Gastroesophageal sphincter (tissue), 4 donors: Measurements from ENCODE around the gene PATL2. TPM values are rescaled to one million over a fixed set of nuclear protein-coding genes. Genes with fewer than 3 reads are reported as not detected.

Source experiments
- ATAC-seq: fragments of 150-250 bp; one replicate; pipeline ENCODE4 v1.9.1; 2016; ENCODE audit warnings: mild to moderate bottlenecking, moderate library complexity
- H3K27ac ChIP-seq, 4 donors: fragments of 200-600 bp; sonication (generic) in 3 of 4; 1 replicate in 3 of 4; 2 replicates in 1 of 4; pipeline ENCODE4 v1.5.1; 2016 to 2019
- H3K27me3 ChIP-seq: fragments of 200-600 bp; sonication (generic); one replicate; pipeline ENCODE4 v1.5.1; 2019
- H3K36me3 ChIP-seq, 2 donors: fragments of 200-600 bp; sonication (generic); one replicate each; pipeline ENCODE4 v1.5.1; 2019; ENCODE audit warnings: control low read depth in 1 of 2
- H3K4me1 ChIP-seq, 3 donors: fragments of 200-600 bp; sonication (generic); 1 replicate in 2 of 3; 2 replicates in 1 of 3; pipeline ENCODE4 v1.5.1; 2016 to 2019; ENCODE audit warnings: control low read depth in 2 of 3
- H3K4me3 ChIP-seq, 2 donors: fragments of 200-600 bp; sonication (generic); one replicate each; pipeline ENCODE4 v1.5.1; 2019; ENCODE audit warnings: mild to moderate bottlenecking in 1 of 2, moderate library complexity in 1 of 2
- H3K9me3 ChIP-seq, 3 donors: fragments of 200-600 bp; sonication (generic); one replicate each; pipeline ENCODE4 v1.5.1; 2017 to 2019; ENCODE audit warnings: control low read depth in 2 of 3
- EP300 ChIP-seq: sonication (generic); formaldehyde crosslinking; IDR thresholded peaks from one replicate; pipeline ENCODE4 v1.6.1; 2017; ENCODE audit warnings: antibody characterized with exemption, mild to moderate bottlenecking
- POLR2A ChIP-seq, 2 donors: fragments of 450-650 bp; IDR thresholded peaks; one replicate each; pipeline ENCODE4 v1.6.1; 2017; ENCODE audit warnings: antibody characterized with exemption in 2 of 2, mild to moderate bottlenecking in 2 of 2, moderate library complexity in 1 of 2
- POLR2AphosphoS5 ChIP-seq: sonication (generic); formaldehyde crosslinking; IDR thresholded peaks from one replicate; pipeline ENCODE4 v1.6.1; 2017; ENCODE audit warnings: antibody characterized with exemption
- WGBS, 2 donors: methylation state at CpG; one replicate each; pipeline ENCODE4 v1.1.5; 2018; ENCODE audit warnings: low coverage in 1 of 2; 5-methylcytosine and 5-hydroxymethylcytosine counted together
- total RNA-seq, 4 donors: library from RNA; depleted of rRNA; stranded (reverse); fragments of >200 nt; gene quantifications; one replicate each; pipeline ENCODE4 v1.1.0, GENCODE V29; 2016
- TF ChIP-seq, protein P1 (sequence below), 4 experiments: fragments of 200-600 bp in 2 of 4; fragments of 450-650 bp in 2 of 4; sonication (generic) in 1 of 4; IDR thresholded peaks; one replicate each; pipeline ENCODE4 v1.5.1; 2017 to 2019; ENCODE audit warnings: antibody characterized with exemption in 4 of 4, mild to moderate bottlenecking in 2 of 4, moderate library complexity in 2 of 4

Gene PATL2
- total RNA-seq, 4 donors from 2014 or later, result 0.81 to 1.2 (median 1.1) TPM; not detected in 1

DNA sequence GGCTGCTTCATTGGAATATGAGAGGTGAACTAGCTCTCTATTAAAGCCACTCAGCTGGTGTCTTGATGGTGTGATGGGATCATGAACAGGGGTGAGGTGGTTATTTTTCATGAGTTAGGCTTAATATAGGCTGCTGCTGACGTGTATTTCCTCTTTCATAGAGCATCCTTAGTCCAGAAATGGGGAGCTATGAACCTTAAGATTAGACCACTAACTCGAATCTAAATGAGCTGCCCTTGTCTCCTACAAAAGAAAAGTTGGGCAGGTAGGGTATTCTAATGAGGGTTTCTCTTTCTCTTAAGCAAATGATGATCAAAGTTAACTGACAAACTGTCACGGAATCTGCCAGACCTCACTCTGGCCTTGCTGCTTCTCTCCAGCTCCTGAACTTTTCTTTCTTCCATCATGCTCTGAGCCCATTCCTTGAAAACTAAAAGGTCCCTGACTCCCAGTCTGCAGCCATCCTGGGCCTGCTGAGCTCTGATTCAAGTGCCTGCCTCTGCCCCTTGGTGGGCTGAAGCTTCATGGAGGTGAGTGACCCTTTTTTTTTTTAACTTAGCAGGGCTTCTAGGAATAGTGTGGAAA, 25.1 kb upstream of the PATL2 start, which contains the start of gene TRIM69:
Gene TRIM69, plus strand, starts transcription at position 348 of the 585 bp plus-strand sequence. Its CDS starts 177 bp downstream, at position 525.
- Histone ChIP-seq H3K4me3 (no peak within 1 kb of the TSS), H3K27ac (peak within 1 kb of the TSS in 3 of 4 donors; percentile 19 to 58 (median 55)), H3K9me3 (no peaks in the 10 kb centered on the region), H3K27me3 (no peaks in the 10 kb centered on the region), H3K4me1 (peaks cover 0 to 23% (median 3%) of the 10 kb centered on the region in 3 donors), H3K36me3 (peaks cover 0 to 12% of the 10 kb centered on the region in 2 donors)
- TF ChIP-seq POLR2AphosphoS5 (no peak), EP300 (no peak), POLR2A (IDR thresholded peaks at IDR 0.05) (no peak)
- TF ChIP-seq, protein P1, sequence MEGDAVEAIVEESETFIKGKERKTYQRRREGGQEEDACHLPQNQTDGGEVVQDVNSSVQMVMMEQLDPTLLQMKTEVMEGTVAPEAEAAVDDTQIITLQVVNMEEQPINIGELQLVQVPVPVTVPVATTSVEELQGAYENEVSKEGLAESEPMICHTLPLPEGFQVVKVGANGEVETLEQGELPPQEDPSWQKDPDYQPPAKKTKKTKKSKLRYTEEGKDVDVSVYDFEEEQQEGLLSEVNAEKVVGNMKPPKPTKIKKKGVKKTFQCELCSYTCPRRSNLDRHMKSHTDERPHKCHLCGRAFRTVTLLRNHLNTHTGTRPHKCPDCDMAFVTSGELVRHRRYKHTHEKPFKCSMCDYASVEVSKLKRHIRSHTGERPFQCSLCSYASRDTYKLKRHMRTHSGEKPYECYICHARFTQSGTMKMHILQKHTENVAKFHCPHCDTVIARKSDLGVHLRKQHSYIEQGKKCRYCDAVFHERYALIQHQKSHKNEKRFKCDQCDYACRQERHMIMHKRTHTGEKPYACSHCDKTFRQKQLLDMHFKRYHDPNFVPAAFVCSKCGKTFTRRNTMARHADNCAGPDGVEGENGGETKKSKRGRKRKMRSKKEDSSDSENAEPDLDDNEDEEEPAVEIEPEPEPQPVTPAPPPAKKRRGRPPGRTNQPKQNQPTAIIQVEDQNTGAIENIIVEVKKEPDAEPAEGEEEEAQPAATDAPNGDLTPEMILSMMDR (IDR thresholded peaks at IDR 0.05), result no peak
- WGBS, 2 donors, result 73 to 86% methylated on average over 2 to 3 of the region's 3 CpGs
- ATAC-seq, result no peak

DNA sequence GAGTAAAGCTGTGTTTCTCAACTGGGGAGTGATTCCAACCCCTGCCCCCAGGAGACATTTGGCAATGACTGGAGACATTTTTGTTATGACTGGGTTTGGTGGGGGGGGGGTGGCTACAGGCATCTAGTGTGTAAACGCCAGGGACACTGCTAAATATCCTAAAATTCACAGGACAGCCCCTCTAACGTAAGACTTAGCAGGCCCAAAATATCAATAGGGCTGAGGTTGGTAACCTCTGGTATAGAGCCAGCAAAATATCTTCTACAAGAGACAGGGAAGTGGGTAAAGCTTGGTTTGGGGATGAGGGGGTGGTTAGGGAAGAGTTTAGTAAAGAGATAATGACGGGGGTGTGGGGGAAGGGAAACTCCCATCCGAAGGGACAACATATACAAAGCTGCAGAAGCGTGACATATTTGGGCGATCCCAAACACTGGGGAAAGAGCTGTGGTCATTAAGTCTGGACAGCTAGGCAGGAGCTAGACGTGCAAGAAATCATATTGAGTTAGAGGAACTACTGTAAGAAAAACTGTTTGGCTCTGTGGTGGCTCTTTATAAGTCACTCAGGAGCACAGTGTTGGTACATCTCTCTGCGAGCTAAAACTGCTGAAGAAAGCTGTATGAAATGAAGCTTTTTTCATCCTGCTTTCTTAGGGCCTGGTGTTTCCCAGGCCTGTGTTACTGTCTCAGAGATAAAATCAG, 24.5 kb upstream of the PATL2 start:
- H3K4me3 ChIP-seq, result no peak overlapping the region
- peaks cover 0 to 12% of the 10 kb centered on the region in 2 donors for H3K36me3 ChIP-seq
- peak; percentile 71 for ATAC-seq

DNA sequence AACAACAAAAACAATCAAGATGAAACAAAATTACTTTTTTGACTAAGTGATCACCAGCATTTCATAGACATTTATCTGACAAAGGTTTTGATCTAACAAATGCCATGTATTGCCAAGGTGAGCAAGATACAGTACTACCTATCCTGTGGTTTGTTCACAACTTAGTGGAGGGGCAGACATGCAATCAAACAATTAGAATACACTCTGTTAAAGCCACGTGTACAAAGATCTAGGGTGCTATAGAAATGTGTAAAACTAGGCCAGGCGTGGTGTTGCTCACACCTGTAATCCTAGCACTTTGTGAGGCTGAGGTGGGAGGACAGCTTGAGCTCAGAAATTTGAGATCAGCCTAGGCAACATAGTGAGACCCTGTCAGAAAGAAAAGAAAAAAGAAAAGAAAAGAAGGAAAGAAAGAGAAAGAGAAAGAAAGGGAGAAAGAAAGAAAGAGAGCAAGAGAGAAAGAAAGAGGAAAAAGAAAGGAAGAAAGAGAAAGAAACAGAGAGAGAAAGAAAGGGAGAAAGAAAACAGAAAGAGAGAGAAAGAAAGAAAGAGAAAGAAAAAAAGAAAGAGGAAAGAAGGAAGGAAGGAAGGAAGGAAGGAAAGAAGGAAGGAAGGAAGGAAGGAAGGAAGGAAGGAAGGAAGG, 23.8 kb upstream of the PATL2 start:
- TF ChIP-seq EP300 (no peak), POLR2A (IDR thresholded peaks at IDR 0.05) (no peak), POLR2AphosphoS5 (no peak)
- TF ChIP-seq, protein P1 (IDR thresholded peaks at IDR 0.05), result no peak
- no peaks in the 10 kb centered on the region for H3K9me3 ChIP-seq
- H3K4me3 ChIP-seq, result no peak overlapping the region
- WGBS, 2 donors, result 60 to 67% methylated on average over 2 of the region's 2 CpGs
- H3K27ac ChIP-seq, result peak overlapping the region in 2 of 4 donors; percentile 19 to 58
- H3K36me3 ChIP-seq, result peaks cover 0 to 12% of the 10 kb centered on the region in 2 donors
- ATAC-seq, result no peak
- H3K4me1 ChIP-seq, result peaks cover 0 to 36% (median 3%) of the 10 kb centered on the region in 3 donors
- no peaks in the 10 kb centered on the region for H3K27me3 ChIP-seq

More for the DNA sequence above, 24.5 kb upstream of the PATL2 start:
- Histone ChIP-seq H3K4me1 (peaks cover 0 to 29% (median 3%) of the 10 kb centered on the region in 3 donors), H3K27ac (peak overlapping the region in 3 of 4 donors; percentile 19 to 58 (median 55)), H3K9me3 (no peaks in the 10 kb centered on the region), H3K27me3 (no peaks in the 10 kb centered on the region)
- 41 to 55% methylated on average over 4 to 8 of the region's 8 CpGs for WGBS, 2 donors
- TF ChIP-seq EP300 (no peak), POLR2A (IDR thresholded peaks at IDR 0.05) (no peak), POLR2AphosphoS5 (peak; percentile 5)
- TF ChIP-seq, protein P1 (IDR thresholded peaks at IDR 0.05), result peak in 2 of 4 experiments; percentile 12 to 15

DNA sequence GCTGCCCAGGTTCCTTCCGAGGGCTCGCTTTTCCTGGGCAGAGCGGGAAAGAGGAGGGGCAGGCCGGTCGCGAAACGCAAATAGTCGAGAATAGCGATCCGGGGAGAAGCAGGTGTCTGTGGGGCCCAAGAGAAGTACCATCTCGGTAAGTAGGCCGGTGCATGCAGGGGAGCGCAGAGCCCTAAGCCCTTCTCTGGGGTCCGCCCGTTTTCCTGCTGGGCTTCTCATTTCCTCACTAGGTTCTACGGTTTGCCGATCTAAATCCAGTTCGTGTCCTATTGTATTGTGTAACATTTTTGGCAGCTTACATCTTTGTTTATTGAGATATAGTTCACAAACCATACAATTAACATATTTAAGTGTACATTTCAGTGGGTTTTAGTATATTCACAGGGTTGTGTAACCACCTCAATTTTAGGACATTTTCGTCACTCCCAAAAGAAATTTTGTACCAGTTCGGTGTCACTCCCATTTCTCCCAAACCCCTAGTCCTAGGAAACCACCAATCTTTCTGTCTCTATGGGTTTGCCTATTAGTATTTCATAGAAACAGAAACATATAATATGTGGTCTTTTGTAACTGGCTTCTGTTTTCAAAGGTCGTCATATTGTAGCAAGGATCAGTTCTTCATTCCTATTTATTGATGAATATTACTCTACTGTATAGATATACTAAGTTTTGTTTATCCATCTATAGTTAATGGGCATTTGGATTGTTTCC, 18.4 kb upstream of the PATL2 start:
- H3K27ac ChIP-seq, result peak overlapping the region; percentile 83 to 96 (median 94)
- no peaks in the 10 kb centered on the region for H3K9me3 ChIP-seq
- peak overlapping the region; percentile 50 to 75 for H3K4me3 ChIP-seq
- H3K4me1 ChIP-seq, result peaks cover 0 to 58% (median 8%) of the 10 kb centered on the region in 3 donors
- peaks cover 0 to 12% of the 10 kb centered on the region in 2 donors for H3K36me3 ChIP-seq
- TF ChIP-seq POLR2A (IDR thresholded peaks at IDR 0.05), result no peak
- TF ChIP-seq, protein P1 (IDR thresholded peaks at IDR 0.05), result no peak
- TF ChIP-seq EP300, result no peak
- TF ChIP-seq POLR2AphosphoS5, result no peak
- ATAC-seq, result peak; percentile 1
- H3K27me3 ChIP-seq, result no peaks in the 10 kb centered on the region
- WGBS, 2 donors, result 4 to 5% methylated on average over 6 to 16 of the region's 21 CpGs
